MM.1S (cell line): ENCODE measurements around the gene ADAMTSL1.

ENCODE experiments used
- EZH2 ChIP-seq: fragments of 300-600 bp; sonication (generic); optimal IDR thresholded peaks from 2 replicates; pipeline ENCODE3; 2017; ENCODE audit warnings: low read depth, mild to moderate bottlenecking, antibody characterized with exemption, low read length, mixed read lengths
- EZH2phosphoT487 ChIP-seq: fragments of 300-600 bp; sonication (generic); IDR thresholded peaks from 2 replicates; pipeline ENCODE4 v1.6.1; 2018; ENCODE audit warnings: antibody characterized with exemption, low read length
- TF ChIP-seq, protein P1 (sequence below): fragments of 300-600 bp; sonication (generic); IDR thresholded peaks from 2 replicates; pipeline ENCODE4 v1.5.1; 2016; ENCODE audit warnings: antibody characterized with exemption, low read length, mixed read lengths

GRCh38 chr9:18684593-18685317 lies 210.8 kb downstream of the ADAMTSL1 start:
- TF ChIP-seq, protein P1, sequence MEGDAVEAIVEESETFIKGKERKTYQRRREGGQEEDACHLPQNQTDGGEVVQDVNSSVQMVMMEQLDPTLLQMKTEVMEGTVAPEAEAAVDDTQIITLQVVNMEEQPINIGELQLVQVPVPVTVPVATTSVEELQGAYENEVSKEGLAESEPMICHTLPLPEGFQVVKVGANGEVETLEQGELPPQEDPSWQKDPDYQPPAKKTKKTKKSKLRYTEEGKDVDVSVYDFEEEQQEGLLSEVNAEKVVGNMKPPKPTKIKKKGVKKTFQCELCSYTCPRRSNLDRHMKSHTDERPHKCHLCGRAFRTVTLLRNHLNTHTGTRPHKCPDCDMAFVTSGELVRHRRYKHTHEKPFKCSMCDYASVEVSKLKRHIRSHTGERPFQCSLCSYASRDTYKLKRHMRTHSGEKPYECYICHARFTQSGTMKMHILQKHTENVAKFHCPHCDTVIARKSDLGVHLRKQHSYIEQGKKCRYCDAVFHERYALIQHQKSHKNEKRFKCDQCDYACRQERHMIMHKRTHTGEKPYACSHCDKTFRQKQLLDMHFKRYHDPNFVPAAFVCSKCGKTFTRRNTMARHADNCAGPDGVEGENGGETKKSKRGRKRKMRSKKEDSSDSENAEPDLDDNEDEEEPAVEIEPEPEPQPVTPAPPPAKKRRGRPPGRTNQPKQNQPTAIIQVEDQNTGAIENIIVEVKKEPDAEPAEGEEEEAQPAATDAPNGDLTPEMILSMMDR: no peak
- TF ChIP-seq EZH2 (no peak), EZH2phosphoT487 (no peak)
